Measurements from ENCODE around the gene FAF1.

DNA sequence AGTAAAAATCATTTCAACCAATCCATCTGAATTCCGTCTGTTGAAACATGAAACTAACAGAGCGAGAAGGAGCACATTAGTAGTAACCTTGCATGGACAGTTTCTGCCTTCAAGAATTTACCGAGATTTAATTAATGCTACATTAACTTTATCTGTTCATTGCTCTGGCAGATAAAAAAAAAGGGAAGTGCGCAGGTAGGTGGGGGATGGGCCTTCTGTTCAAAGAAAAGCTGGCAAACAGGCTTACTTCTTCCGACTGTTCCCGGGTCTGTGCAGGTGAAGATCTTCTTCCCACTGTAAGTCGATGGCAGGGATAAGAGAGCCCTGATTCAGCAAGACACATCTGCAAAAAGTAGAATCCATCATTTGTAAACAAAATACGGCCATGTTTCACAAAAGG, 364.2 kb downstream of the FAF1 start:
- TF ChIP-seq EZH2 (IDR thresholded peaks at IDR 0.05; ENCODE audit: low read length, missing control alignments), result no peak
- TF ChIP-seq, protein P1, sequence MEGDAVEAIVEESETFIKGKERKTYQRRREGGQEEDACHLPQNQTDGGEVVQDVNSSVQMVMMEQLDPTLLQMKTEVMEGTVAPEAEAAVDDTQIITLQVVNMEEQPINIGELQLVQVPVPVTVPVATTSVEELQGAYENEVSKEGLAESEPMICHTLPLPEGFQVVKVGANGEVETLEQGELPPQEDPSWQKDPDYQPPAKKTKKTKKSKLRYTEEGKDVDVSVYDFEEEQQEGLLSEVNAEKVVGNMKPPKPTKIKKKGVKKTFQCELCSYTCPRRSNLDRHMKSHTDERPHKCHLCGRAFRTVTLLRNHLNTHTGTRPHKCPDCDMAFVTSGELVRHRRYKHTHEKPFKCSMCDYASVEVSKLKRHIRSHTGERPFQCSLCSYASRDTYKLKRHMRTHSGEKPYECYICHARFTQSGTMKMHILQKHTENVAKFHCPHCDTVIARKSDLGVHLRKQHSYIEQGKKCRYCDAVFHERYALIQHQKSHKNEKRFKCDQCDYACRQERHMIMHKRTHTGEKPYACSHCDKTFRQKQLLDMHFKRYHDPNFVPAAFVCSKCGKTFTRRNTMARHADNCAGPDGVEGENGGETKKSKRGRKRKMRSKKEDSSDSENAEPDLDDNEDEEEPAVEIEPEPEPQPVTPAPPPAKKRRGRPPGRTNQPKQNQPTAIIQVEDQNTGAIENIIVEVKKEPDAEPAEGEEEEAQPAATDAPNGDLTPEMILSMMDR (conservative IDR thresholded peaks at IDR 0.05 in 1 of 2, IDR thresholded peaks at IDR 0.05 in 1 of 2; ENCODE audit: low read depth in 1 of 2, low read length in 2 of 2), result no peak
